ENCODE measurements around the gene MYADML2.

MYADML2 gene

DNA sequence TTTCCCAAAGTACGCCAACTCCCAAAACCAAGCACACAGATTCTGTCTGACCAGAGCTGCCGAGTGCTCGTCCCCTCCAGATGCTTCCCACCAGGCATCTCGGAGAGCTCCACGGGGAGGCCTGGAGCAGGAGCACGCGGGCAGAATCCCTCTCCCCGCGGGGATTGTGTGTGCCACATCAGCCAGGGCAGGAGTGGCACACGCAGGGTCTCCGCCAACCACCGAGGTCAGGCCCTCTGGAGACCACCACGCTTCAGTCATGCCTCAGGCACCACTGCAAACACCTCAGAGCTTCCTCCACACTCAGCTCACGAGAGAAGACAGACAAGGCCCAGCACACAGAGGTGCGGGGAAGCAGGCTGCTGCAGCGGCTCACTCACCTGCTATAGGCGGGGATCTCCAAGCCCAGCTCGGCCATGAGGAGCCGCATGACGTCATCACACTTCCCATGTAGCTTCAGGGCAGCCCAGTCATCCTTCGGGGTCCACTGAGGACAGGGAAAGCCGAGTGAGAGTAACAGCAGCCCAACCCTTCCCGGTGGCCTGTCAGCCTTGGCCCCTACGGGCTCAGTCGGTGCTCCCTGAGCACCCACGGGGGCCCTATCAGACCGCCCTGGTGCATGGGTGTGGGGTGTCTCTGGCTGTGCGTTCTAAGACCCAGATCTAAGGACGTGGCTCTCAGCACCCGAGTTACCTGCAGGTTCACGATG lies 33.5 kb downstream of the MYADML2 start:
- H3K9me3 ChIP-seq (ENCODE audit: control insufficient read depth, low read length) = no peaks in the 10 kb centered on the region
- H3K27ac ChIP-seq (ENCODE audit: insufficient read depth, low read depth, low read length, poor library complexity, severe bottlenecking) = no peak overlapping the region
- H3K27me3 ChIP-seq (ENCODE audit: control insufficient read depth, insufficient read depth, low read length, poor library complexity, severe bottlenecking) = peaks cover 15% of the 10 kb centered on the region
- 95% methylated on average over 31 of the region's 31 CpGs for WGBS, 2 experiments
- H3K4me1 ChIP-seq (ENCODE audit: control insufficient read depth, insufficient read depth, low read length) = peaks cover 13% of the 10 kb centered on the region
- H3K36me3 ChIP-seq (ENCODE audit: control insufficient read depth, insufficient read depth, low read length) = peaks cover 12% of the 10 kb centered on the region
- no peak overlapping the region for H3K4me3 ChIP-seq (ENCODE audit: insufficient read depth, low read depth, low read length)

DNA sequence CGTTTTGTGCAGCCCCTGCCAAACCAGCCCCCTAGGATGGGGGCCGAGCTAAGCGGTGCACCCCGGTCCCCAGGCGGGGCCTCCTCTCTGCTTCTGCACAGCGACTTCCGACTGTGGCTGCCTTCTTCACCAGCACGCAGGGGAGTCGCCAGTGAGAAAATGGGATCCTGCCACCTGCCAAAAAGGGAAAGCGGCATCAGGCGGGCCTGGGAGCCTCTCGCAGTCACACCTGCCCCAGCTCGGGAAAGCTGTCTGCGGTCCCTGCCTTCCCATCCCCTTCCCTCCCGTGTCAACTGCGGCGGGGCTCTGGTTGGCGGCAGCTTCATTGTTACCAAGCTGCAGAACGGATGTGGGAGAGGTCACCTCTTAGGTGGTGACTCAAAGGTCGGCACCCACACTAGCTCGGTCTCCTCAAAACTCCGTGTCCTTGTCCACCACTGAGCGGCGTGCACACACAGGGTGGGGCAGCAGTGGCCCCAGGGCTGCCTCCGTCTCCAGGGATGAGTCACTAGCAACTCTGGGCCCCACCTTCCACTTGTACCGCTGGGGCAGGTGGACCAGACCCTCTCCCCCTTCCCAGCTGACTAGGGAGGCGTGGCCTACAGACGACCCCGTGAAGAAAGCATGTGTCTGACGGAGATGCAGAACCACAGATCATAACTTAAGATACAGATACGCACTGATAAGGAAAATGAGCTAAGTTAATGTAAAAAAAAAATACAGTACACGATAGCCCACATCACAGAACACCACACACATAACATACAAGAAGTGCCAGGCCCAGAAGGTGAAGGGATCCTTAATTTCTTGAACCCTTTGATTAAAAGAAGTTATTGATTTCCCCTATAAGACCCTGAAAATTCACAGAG lies 34.4 kb downstream of the MYADML2 start:
- peaks cover 12% of the 10 kb centered on the region for H3K36me3 ChIP-seq (ENCODE audit: control insufficient read depth, insufficient read depth, low read length)
- H3K4me1 ChIP-seq (ENCODE audit: control insufficient read depth, insufficient read depth, low read length) = peaks cover 13% of the 10 kb centered on the region
- H3K27ac ChIP-seq (ENCODE audit: insufficient read depth, low read depth, low read length, poor library complexity, severe bottlenecking) = no peak overlapping the region

DNA sequence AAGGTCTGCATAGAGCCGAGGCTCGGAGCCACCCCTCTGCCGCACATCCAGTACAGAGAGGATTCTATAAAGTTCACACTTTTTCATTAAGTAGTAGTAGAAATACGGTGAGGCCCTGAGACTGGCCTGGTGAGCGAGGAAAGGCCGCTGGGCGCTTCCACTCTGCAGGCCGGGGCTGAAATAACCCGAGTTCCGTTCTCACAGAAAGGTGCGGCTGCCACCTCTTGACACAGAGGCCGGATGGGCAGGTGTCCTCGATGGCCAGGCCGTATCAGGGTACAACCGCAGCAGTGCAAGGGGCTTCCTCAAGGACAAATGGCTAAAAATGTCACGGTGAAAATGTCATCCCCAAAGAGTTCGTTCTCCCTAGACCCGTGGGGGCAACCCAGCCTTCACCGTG lies 35.1 kb downstream of the MYADML2 start:
- H3K9me3 ChIP-seq (ENCODE audit: control insufficient read depth, low read length) = no peaks in the 10 kb centered on the region
- peaks cover 12% of the 10 kb centered on the region for H3K4me1 ChIP-seq (ENCODE audit: control insufficient read depth, insufficient read depth, low read length)
- H3K27me3 ChIP-seq (ENCODE audit: control insufficient read depth, insufficient read depth, low read length, poor library complexity, severe bottlenecking) = peaks cover 15% of the 10 kb centered on the region
- no peak overlapping the region for H3K27ac ChIP-seq (ENCODE audit: insufficient read depth, low read depth, low read length, poor library complexity, severe bottlenecking)
- no peak overlapping the region for H3K4me3 ChIP-seq (ENCODE audit: insufficient read depth, low read depth, low read length)
- H3K36me3 ChIP-seq (ENCODE audit: control insufficient read depth, insufficient read depth, low read length) = peaks cover 12% of the 10 kb centered on the region
- 93 to 95% methylated on average over 19 of the region's 19 CpGs for WGBS, 2 experiments

More for the DNA sequence above, 34.4 kb downstream of the MYADML2 start:
- 93 to 94% methylated on average over 30 to 32 of the region's 32 CpGs for WGBS, 2 experiments
- H3K4me3 ChIP-seq (ENCODE audit: insufficient read depth, low read depth, low read length) = no peak overlapping the region
- H3K27me3 ChIP-seq (ENCODE audit: control insufficient read depth, insufficient read depth, low read length, poor library complexity, severe bottlenecking) = peaks cover 15% of the 10 kb centered on the region
- H3K9me3 ChIP-seq (ENCODE audit: control insufficient read depth, low read length) = no peaks in the 10 kb centered on the region

DNA sequence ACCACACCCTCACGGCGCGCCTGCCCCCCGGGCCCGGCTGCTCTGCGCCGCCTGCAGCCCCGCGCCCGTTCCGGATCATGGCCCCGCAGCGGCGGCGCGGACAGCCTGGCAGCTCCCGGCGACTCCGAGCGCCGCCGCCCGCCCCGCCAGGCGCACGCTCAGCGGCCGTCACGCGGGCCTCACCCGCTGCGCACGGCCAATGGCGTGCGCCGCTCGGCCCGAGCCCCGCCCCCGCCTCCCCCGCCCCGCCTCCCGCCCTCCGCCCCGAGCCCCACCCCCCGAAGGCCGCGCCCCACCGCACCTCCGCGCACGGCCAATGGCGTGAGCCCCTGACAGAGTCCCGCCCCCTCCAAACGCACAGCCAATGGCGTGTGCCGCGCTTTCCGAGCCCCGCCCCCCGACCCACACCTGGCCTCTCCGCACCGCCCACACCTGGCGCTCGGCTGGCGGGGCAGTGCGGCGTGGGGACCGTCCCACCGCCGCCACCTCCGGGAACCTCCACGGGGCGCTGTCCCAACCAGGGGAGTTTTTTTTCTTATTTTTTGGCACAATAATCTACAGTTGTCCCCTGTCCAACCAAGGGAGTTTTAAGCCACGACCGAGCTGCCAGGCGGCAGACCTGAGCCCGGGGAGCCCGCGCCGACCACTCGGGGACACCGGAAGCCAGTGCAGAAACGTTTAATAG lies 35.6 kb downstream of the MYADML2 start, which contains the start of gene PCYT2:
Gene PCYT2 (minus strand): TSS at position 123 of the 685 bp plus-strand sequence. CDS start 44 bp downstream, at position 79.
- peaks cover 12% of the 10 kb centered on the region for H3K36me3 ChIP-seq (ENCODE audit: control insufficient read depth, insufficient read depth, low read length)
- H3K27me3 ChIP-seq (ENCODE audit: control insufficient read depth, insufficient read depth, low read length, poor library complexity, severe bottlenecking) = peaks cover 15% of the 10 kb centered on the region
- 8 to 9% methylated on average over 77 to 84 of the region's 84 CpGs for WGBS, 2 experiments
- no peak within 1 kb of the TSS for H3K27ac ChIP-seq (ENCODE audit: insufficient read depth, low read depth, low read length, poor library complexity, severe bottlenecking)
- peaks cover 7% of the 10 kb centered on the region for H3K4me1 ChIP-seq (ENCODE audit: control insufficient read depth, insufficient read depth, low read length)
- H3K4me3 ChIP-seq (ENCODE audit: insufficient read depth, low read depth, low read length) = peak within 1 kb of the TSS; percentile 59
- no peaks in the 10 kb centered on the region for H3K9me3 ChIP-seq (ENCODE audit: control insufficient read depth, low read length)

DNA sequence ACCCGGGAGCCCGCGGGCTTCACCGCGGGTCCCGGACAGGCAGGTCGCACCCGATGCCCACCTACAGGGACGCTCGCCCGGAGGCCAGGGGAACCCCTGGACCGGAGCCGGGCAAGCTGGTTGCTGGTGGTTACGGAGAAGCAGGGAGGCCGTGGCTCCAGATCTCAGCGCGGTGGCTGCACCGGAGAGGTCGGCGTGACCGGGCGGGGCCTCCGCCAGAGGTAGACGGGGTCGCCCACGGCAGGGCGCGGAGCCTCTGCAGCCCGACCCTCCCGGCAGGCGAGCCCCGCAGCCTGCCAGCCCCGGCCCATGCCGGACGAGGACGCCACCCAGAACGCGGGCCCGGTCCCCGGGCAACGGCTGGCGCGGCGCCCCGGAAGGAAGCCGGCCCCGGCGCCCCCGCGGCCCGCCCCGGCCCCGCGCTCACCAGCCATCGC lies 36.2 kb downstream of the MYADML2 start:
- Histone ChIP-seq H3K4me3 (ENCODE audit: insufficient read depth, low read depth, low read length) (peak overlapping the region; percentile 59), H3K27me3 (ENCODE audit: control insufficient read depth, insufficient read depth, low read length, poor library complexity, severe bottlenecking) (peaks cover 15% of the 10 kb centered on the region), H3K9me3 (ENCODE audit: control insufficient read depth, low read length) (no peaks in the 10 kb centered on the region), H3K4me1 (ENCODE audit: control insufficient read depth, insufficient read depth, low read length) (peaks cover 7% of the 10 kb centered on the region), H3K36me3 (ENCODE audit: control insufficient read depth, insufficient read depth, low read length) (peaks cover 12% of the 10 kb centered on the region), H3K27ac (ENCODE audit: insufficient read depth, low read depth, low read length, poor library complexity, severe bottlenecking) (no peak overlapping the region)
- 1% methylated on average over 55 of the region's 55 CpGs for WGBS, 2 experiments

DNA sequence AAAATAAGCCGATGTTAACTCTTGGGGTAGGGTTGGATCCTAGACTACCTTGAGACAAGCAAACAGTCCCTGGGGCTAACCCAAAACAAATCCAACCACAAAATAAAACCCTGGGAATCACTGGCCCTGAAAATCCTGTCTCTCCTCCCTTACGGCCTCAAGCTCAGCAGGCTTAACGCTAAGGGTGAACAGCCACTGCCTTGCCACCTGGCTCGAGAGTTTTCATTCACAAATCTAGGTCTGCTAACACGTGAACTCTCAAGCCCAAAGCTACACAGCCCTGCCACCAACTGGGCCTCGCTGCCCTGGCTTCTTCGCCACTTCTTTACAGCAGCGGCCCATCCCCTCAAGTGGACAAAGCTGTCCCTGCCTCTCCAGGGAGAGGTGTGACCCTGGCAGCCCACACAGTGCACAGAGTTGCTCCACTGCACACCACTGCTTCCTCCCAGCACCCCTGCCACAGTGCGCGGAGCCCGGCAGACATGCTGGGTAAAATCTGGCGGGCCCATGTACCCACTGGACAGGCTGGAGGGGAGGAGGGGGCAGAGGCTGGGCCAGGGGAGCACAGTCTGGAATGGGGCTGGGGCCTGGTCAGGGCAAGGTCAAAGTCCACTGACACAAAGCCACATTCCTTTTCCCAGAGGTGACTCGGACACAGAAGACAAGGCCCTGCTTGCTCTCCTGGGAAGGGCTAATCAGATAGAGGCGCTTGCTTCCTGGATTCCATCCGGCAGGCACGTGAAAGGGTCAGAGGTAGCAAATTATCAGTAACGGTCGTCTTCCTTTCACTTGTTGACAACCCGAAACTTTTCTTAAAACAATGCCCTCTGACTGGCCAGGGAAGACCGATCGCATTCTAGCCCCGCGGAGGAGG lies 36.8 kb downstream of the MYADML2 start:
- Histone ChIP-seq H3K36me3 (ENCODE audit: control insufficient read depth, insufficient read depth, low read length) (peaks cover 12% of the 10 kb centered on the region), H3K9me3 (ENCODE audit: control insufficient read depth, low read length) (no peaks in the 10 kb centered on the region), H3K4me1 (ENCODE audit: control insufficient read depth, insufficient read depth, low read length) (peaks cover 7% of the 10 kb centered on the region), H3K27ac (ENCODE audit: insufficient read depth, low read depth, low read length, poor library complexity, severe bottlenecking) (no peak overlapping the region), H3K4me3 (ENCODE audit: insufficient read depth, low read depth, low read length) (peak overlapping the region; percentile 59), H3K27me3 (ENCODE audit: control insufficient read depth, insufficient read depth, low read length, poor library complexity, severe bottlenecking) (peaks cover 15% of the 10 kb centered on the region)
- 49 to 51% methylated on average over 23 of the region's 23 CpGs for WGBS, 2 experiments

DNA sequence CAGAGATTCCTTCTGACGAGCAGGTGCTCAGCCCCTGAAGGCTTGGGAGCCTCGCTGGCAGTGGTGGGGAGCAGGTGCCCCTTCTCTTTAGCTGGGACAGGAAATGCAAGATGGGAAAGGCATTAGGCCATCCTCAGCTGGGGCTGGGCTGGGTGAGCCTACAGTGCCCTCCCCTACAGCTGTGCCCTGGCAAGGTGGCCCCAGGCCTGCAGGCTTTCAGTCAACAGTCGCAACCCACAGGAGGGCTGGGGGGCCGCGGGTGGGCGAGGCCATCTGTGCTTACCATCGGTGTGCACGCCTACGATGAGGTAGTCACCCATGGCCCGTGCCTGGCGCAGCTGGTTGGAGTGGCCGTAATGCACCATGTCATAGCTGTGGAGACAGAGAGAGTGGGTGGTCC lies 37.8 kb downstream of the MYADML2 start:
- WGBS, 2 experiments = 92 to 95% methylated on average over 12 of the region's 12 CpGs
- Histone ChIP-seq H3K27me3 (ENCODE audit: control insufficient read depth, insufficient read depth, low read length, poor library complexity, severe bottlenecking) (peaks cover 15% of the 10 kb centered on the region), H3K27ac (ENCODE audit: insufficient read depth, low read depth, low read length, poor library complexity, severe bottlenecking) (no peak overlapping the region), H3K4me3 (ENCODE audit: insufficient read depth, low read depth, low read length) (no peak overlapping the region), H3K4me1 (ENCODE audit: control insufficient read depth, insufficient read depth, low read length) (peaks cover 7% of the 10 kb centered on the region), H3K36me3 (ENCODE audit: control insufficient read depth, insufficient read depth, low read length) (peaks cover 9% of the 10 kb centered on the region), H3K9me3 (ENCODE audit: control insufficient read depth, low read length) (no peaks in the 10 kb centered on the region)

DNA sequence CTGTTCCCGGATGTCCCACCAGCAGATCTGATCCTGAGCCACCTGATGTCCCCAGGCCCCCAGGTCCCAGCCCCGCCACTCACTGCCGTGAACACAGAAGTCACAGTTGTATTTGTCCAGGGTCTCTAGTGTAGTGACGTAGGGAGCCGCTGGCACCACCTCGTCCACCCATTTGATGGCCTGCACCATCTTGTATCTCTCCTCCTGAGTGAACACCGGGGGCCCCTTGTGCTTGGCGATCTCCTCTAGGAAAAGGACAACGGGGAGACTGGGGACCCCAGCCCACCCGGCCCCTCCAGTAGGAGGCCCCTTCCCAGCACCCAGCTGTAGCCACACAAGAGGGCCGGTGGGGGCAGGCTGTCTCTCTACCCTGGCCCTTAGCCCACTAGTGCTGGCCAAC lies 38.2 kb downstream of the MYADML2 start:
- Histone ChIP-seq H3K36me3 (ENCODE audit: control insufficient read depth, insufficient read depth, low read length) (peaks cover 5% of the 10 kb centered on the region), H3K27me3 (ENCODE audit: control insufficient read depth, insufficient read depth, low read length, poor library complexity, severe bottlenecking) (peaks cover 15% of the 10 kb centered on the region), H3K4me1 (ENCODE audit: control insufficient read depth, insufficient read depth, low read length) (peaks cover 7% of the 10 kb centered on the region), H3K9me3 (ENCODE audit: control insufficient read depth, low read length) (no peaks in the 10 kb centered on the region), H3K27ac (ENCODE audit: insufficient read depth, low read depth, low read length, poor library complexity, severe bottlenecking) (no peak overlapping the region), H3K4me3 (ENCODE audit: insufficient read depth, low read depth, low read length) (no peak overlapping the region)
- 92 to 95% methylated on average over 11 of the region's 11 CpGs for WGBS, 2 experiments
